ENCODE measurements around the gene YIF1A.

YIF1A gene

GRCh38 chr11:66288671-66289547 is at the start of gene YIF1A:
Gene YIF1A (minus strand): TSS chr11:66289143. CDS start chr11:66288985, 158 bp downstream.
- DNase-seq: peak; percentile 74

- DNase-seq: no peak
Observed at GRCh38 chr11:66337103-66337899, 48.4 kb upstream of the YIF1A start.

- no peak for DNase-seq
Observed at GRCh38 chr11:66336234-66337102, 47.5 kb upstream of the YIF1A start, which contains the start of gene RIN1. Gene RIN1 (minus strand): TSS chr11:66336434. CDS start chr11:66336402, 32 bp downstream.

- no peak for DNase-seq
Observed at GRCh38 chr11:66335531-66336233, 46.7 kb upstream of the YIF1A start.

GRCh38 chr11:66334605-66335442 is 45.9 kb upstream of the YIF1A start:
- DNase-seq: no peak

- DNase-seq: no peak
Observed at GRCh38 chr11:66333896-66334604, 45.1 kb upstream of the YIF1A start.

- DNase-seq: no peak
Observed at GRCh38 chr11:66333220-66333877, 44.4 kb upstream of the YIF1A start.

GRCh38 chr11:66332371-66333219 is 43.7 kb upstream of the YIF1A start:
- DNase-seq: no peak

GRCh38 chr11:66331542-66332370 is 42.8 kb upstream of the YIF1A start:
- no peak for DNase-seq

- DNase-seq: no peak
Observed at GRCh38 chr11:66330931-66331330, 42.0 kb upstream of the YIF1A start.

GRCh38 chr11:66329165-66329673 is 40.3 kb upstream of the YIF1A start:
- no peak for DNase-seq

GRCh38 chr11:66328302-66329144 is 39.6 kb upstream of the YIF1A start:
- no peak for DNase-seq

- DNase-seq: no peak
Observed at GRCh38 chr11:66328031-66328301, 39.0 kb upstream of the YIF1A start.

GRCh38 chr11:66327171-66328030 is 38.5 kb upstream of the YIF1A start:
- no peak for DNase-seq

- DNase-seq: no peak
Observed at GRCh38 chr11:66326261-66327111, 37.5 kb upstream of the YIF1A start.

Data from cortex of kidney (tissue), 1 donor.